ENCODE results near the gene KRTAP20-2. TPM values are rescaled to one million over a fixed set of nuclear protein-coding genes. Genes with fewer than 3 reads are reported as not detected.

The KRTAP20-2 gene
- total and polyA plus RNA-seq, 10 of the 15 experiments (the other 5 are each of a cell fraction or from before 2014, with no cell fraction given), result not detected

DNA sequence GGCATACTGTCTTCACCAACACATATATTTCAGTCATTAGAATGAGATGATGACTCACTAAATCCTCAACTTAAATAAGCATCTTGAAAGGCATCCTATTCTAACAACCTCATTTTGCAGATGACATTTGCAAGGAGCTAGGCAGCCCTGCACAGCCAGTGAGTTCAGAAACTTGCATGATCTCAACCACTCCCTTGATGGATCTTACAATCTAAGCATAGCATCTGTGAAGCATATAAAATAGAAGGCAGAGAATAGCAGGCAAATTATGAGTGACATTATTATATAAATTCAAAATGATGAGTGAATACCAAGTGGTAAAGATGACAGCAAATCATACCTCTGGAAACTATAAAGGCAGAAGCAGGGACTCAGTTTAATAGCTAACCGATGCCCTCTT, 39.3 kb downstream of the KRTAP20-2 start:
- H2AFZ ChIP-seq (ENCODE audit: control insufficient read depth, low read depth, low read length), result no peak overlapping the region
- TF ChIP-seq, protein P1, sequence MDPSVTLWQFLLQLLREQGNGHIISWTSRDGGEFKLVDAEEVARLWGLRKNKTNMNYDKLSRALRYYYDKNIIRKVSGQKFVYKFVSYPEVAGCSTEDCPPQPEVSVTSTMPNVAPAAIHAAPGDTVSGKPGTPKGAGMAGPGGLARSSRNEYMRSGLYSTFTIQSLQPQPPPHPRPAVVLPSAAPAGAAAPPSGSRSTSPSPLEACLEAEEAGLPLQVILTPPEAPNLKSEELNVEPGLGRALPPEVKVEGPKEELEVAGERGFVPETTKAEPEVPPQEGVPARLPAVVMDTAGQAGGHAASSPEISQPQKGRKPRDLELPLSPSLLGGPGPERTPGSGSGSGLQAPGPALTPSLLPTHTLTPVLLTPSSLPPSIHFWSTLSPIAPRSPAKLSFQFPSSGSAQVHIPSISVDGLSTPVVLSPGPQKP (IDR thresholded peaks at IDR 0.05; ENCODE audit: low read depth, low read length), result no peak
- no peak for TF ChIP-seq NR2C2 (IDR thresholded peaks at IDR 0.05; ENCODE audit: borderline replicate concordance, control insufficient read depth, insufficient read length, low read depth)
- TF ChIP-seq PAX5 (IDR thresholded peaks at IDR 0.05; ENCODE audit: borderline replicate concordance, low read depth, low read length), result no peak
- TF ChIP-seq TAF1 (IDR thresholded peaks at IDR 0.05; ENCODE audit: borderline replicate concordance, low read depth, low read length), result no peak
- TF ChIP-seq, protein P2, sequence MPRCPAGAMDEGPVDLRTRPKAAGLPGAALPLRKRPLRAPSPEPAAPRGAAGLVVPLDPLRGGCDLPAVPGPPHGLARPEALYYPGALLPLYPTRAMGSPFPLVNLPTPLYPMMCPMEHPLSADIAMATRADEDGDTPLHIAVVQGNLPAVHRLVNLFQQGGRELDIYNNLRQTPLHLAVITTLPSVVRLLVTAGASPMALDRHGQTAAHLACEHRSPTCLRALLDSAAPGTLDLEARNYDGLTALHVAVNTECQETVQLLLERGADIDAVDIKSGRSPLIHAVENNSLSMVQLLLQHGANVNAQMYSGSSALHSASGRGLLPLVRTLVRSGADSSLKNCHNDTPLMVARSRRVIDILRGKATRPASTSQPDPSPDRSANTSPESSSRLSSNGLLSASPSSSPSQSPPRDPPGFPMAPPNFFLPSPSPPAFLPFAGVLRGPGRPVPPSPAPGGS (IDR thresholded peaks at IDR 0.05; ENCODE audit: borderline replicate concordance, insufficient read depth, low read depth, low read length, poor library complexity, severe bottlenecking), result no peak
- no peak for TF ChIP-seq LARP7 (IDR thresholded peaks at IDR 0.05)
- TF ChIP-seq SIX5 (IDR thresholded peaks at IDR 0.05; ENCODE audit: low read depth, low read length, severe bottlenecking), result no peak
- TF ChIP-seq, protein P3, sequence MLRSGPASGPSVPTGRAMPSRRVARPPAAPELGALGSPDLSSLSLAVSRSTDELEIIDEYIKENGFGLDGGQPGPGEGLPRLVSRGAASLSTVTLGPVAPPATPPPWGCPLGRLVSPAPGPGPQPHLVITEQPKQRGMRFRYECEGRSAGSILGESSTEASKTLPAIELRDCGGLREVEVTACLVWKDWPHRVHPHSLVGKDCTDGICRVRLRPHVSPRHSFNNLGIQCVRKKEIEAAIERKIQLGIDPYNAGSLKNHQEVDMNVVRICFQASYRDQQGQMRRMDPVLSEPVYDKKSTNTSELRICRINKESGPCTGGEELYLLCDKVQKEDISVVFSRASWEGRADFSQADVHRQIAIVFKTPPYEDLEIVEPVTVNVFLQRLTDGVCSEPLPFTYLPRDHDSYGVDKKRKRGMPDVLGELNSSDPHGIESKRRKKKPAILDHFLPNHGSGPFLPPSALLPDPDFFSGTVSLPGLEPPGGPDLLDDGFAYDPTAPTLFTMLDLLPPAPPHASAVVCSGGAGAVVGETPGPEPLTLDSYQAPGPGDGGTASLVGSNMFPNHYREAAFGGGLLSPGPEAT (IDR thresholded peaks at IDR 0.05; ENCODE audit: low read depth), result no peak
- TF ChIP-seq POU2F2 (IDR thresholded peaks at IDR 0.05; ENCODE audit: borderline replicate concordance, low read depth, low read length), result no peak
- no peak for TF ChIP-seq SMC3 (IDR thresholded peaks at IDR 0.05; ENCODE audit: borderline replicate concordance, low read length)
- no peak for TF ChIP-seq POLR2AphosphoS2 (IDR thresholded peaks at IDR 0.05; ENCODE audit: low read depth, low read length)
- no peak for TF ChIP-seq TARDBP (IDR thresholded peaks at IDR 0.05; ENCODE audit: borderline replicate concordance)
- H3K27ac ChIP-seq (ENCODE audit: control insufficient read depth, insufficient read depth), result no peak overlapping the region
- H3K27me3 ChIP-seq (replicated peaks in 1 of 2; ENCODE audit: control insufficient read depth in 2 of 2, insufficient read depth in 2 of 2, low read length in 1 of 2), result no peaks in the 10 kb centered on the region
- 5% methylated on average over 1 of the region's 1 CpG for WGBS (ENCODE audit: insufficient coverage, insufficient replicate concordance, low lambda C conversion rate, missing lambda C conversion rate)
- CTCF ChIA-PET, result interaction anchor here (0.6 kb wide), 1 partner anchor 110 kb away, joined by 3 read pairs; no protein-coding TSS in a partner anchor
- no peak for DNase-seq (ENCODE audit: low read depth, low spot score)
- in situ Hi-C loops (cut with MboI) (no loop called here), intact Hi-C loops (cut with micrococcal nuclease; ENCODE audit: unreplicated experiment) (no loop called here)
- POLR2A ChIA-PET, result no interaction called here
- no peak for FAIRE-seq
- no peaks in the 10 kb centered on the region for H3K9me3 ChIP-seq (replicated peaks; ENCODE audit: control insufficient read depth, insufficient read depth, low read length)
- SMC1A ChIA-PET (ENCODE audit: uncharacterized antibody, unreplicated experiment), result no interaction called here
- H3K4me3 ChIP-seq, result no peak overlapping the region
- no peaks in the 10 kb centered on the region for H4K20me1 ChIP-seq (ENCODE audit: control insufficient read depth, insufficient read depth)
- no peak overlapping the region for H3K4me2 ChIP-seq (ENCODE audit: control insufficient read depth, insufficient read depth)
- no peaks in the 10 kb centered on the region for H3K4me1 ChIP-seq (ENCODE audit: control insufficient read depth, insufficient read depth, low read length)
- ATAC-seq, result no peak
- H3K79me2 ChIP-seq (ENCODE audit: control insufficient read depth, insufficient read depth, low read length), result no peaks in the 10 kb centered on the region
- RAD21 ChIA-PET (ENCODE audit: unreplicated experiment), result no interaction called here
- H3K36me3 ChIP-seq (ENCODE audit: control insufficient read depth in 2 of 2, insufficient read depth in 2 of 2, low read length in 1 of 2), result no peaks in the 10 kb centered on the region
- no TSS peak for BruUV-seq (replicated peaks)
- no peak overlapping the region for H3K9ac ChIP-seq (ENCODE audit: control insufficient read depth, insufficient read depth, low read length)
